NCI-H524 (cell line): ENCODE data around the gene PKNOX2.

ENCODE experiments used
- DNase-seq, 2 experiments: peaks; one replicate each; lab custom pipeline; 2025; lab: John Stamatoyannopoulos, UW

Gene PKNOX2

DNA sequence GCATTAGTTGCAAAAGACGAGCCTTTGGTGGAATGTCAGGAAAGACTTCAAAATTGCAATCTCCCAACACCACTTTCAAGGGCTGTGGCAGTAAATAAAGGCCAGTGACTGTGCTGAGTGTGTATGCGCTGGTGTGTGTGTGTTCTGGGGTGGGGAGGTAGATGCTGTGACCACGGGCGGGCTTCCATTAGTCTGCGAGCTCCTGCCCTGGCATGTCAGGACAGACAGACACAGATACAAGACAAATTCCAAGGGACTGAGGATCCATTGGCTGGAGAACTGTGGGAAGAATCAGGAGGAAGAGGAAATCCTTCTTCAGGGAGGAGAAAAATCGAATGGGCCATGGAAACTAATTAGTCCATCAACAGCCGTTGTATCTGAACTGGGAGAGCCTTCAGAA lies 248.0 kb downstream of the PKNOX2 start:
- no peak for DNase-seq

DNA sequence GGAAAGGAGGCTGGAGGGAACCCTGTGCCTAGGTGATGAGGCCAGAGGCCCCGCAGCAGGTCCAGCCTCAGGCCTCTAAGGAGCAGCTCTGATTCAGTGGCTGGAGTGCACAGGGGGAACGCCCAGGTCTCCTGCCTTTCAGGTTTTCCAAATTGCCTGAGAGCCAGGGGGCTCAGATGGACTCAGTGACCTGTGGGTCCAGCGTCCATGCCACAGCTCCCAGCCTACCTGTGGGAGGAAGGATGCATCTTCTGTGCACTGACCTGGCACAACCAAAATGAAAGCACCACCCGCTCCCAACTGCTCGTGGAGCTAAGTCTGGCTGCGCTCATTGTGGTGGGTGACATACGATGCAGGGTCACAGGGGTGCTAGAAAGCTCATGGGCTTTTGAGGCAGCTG lies 248.7 kb downstream of the PKNOX2 start:
- no peak for DNase-seq

DNA sequence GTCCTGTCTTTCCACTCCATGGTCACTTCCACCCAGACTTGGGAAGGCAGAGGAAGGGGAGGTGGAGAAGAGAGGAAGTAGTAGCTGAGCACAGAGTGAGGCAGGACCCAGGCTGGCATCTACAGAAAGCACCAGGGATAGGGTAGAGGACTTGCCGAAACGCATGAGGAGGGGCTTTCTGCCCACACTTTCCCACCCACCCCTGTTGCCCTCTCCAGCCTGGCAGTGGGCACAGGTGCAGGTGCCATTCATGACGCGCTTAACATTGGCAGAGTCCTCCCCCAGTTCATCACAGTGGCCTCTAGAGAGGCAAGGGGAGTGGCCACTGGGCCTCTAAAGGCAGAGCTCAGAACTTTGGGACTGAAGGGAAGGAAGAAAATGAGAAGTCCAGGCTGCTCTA lies 249.6 kb downstream of the PKNOX2 start:
- no peak for DNase-seq

DNA sequence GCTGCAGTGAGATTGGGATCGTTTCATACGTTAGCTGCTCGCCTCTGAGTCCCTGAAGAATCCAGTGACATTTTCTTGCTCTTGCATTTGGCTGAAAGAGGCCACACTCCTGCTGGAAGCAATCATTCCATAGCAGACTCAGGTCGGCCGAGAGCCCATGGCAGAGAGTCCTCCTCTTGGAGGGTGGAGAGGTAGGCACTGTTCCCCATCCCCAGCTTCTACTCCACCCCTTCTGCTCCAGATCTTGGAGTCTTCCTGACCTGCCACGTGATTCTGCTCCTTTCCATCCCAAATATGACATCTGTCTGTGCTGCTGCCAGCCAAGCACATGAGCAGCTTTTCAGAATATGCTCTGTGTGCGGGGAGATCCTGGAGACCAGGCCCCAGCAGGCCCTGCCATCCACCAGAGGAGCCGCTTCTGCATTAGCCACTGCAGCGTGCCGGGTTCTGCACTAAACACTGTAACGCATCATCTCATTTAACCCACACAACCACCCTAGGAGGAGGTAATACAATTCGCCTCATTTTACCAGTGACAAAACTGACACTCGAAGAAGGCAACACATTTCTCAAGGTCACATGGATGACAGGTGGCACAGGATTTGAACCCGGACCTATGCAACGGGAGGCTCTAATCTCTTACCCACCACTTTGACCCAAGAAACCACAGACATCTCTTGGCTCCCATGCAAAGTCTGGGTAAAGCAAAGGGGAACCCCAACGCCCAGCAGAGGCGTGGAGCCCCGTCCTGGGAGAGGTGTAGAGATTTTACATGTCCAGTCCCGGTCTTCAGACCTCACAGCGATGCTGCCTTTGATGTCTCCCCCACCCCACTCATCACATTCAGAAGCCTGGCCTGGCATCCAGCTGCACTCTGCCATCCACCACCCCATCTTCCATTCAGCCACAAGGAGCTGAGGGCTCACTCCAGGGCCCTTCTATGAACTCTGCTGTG lies 252.7 kb downstream of the PKNOX2 start:
- no peak for DNase-seq

DNA sequence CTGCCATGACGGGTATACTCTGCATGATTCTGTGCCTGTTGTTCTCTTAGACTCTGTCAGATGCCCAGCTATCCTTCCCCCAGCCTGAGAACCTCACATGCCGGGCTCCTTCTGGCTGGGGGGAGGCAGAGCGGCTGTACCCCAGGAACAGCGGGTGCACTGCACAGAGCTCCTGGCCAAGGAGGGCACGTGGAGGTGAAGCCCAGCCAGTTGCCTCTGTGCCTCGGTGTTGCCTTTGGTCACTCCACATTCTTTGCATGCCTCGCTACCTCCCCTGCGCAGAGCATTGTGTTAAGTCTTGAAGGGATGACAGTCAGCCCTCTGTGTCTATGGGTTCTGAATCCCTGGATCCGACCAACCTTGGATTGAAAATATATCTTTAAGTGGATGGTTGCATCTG lies 253.8 kb downstream of the PKNOX2 start:
- no peak for DNase-seq

GRCh38 chr11:125422681-125423080 lies 258.1 kb downstream of the PKNOX2 start:
- no peak for DNase-seq

GRCh38 chr11:125423247-125423849 lies 258.8 kb downstream of the PKNOX2 start:
- peak in 1 of 2 experiments; percentile 11 for DNase-seq

DNA sequence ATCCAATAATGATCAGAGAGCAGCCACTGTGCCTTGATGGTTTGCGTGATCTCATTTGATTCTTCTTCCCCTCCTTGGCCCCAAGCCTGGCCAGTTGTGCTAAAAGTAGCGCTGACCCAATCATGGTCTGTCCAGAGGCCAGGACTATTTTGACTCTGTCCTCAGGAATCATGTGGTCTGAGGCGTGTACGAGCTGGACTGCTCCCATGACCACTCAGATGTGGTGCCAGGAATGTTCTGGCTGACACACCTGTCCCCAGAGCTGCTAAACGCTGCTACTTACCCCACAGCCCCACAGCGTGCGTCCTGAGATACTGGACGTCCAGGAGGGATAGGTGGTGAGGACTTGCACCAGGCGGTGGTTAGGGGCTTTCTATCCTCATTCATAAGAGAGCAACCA lies 261.1 kb downstream of the PKNOX2 start:
- no peak for DNase-seq

DNA sequence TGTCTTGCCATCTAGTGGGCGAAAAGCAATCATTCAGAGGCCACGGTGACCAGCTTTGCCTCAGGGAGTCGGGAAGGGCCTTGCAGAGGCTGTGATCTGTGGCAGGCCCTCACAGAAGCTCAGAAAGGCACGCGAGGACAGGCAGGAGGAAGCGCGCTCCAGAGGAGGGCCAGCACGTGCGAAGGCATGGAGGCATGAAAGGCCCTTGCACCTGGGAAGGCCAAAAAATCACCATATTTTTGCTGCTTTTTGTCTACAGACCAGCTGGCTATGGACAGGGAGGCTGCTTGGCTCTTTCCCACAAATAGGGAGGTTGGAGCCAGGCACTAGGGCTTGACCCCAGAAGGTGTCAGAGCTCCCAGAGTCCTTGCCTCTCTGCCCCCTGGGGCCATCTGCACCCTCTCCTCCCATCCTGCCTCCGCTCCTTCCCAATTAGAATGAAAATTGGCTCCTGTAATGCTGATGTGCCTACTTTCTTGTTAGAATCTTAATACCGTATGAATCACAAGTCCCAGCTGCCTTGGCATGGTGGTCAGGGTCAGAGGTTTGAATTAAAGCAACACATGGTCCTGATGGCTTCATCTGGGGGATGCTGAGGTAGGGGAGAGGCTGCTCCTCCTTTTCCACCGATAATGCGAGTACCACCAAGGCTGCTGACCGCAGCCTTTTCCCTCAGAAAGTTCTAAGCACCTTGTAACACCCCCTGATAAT lies 262.4 kb downstream of the PKNOX2 start:
- DNase-seq, result no peak

DNA sequence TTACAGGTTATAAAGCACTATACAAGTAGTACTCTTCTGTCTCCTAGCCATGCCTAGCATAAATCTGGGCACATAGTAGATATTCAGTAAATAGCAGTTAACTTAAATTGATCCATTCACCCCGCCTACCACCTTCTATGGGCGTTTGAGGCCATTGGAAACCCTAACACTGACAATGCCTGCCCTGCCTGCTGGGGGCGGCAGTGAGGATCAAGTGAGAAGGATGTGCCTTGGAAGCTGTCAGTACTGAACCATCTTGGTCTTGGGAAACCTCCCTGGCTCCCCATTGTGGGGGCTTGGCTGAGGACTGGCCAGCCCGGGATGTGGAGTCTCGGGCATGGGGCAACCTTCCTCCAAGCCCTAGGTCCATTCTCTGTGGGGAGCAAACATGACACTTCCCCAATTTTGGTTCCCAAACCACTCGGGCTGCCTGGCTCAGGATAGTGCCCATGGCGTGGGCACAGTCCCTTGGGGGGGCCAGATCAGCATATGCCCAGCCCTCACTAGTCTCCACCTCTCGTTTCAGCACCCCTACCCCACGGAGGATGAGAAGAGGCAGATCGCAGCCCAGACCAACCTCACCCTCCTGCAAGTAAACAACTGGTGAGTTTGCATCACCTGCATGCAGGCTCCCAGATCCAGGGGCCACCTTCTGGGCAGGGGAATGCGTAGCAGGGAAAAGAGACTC lies 264.1 kb downstream of the PKNOX2 start:
- DNase-seq, result no peak

DNA sequence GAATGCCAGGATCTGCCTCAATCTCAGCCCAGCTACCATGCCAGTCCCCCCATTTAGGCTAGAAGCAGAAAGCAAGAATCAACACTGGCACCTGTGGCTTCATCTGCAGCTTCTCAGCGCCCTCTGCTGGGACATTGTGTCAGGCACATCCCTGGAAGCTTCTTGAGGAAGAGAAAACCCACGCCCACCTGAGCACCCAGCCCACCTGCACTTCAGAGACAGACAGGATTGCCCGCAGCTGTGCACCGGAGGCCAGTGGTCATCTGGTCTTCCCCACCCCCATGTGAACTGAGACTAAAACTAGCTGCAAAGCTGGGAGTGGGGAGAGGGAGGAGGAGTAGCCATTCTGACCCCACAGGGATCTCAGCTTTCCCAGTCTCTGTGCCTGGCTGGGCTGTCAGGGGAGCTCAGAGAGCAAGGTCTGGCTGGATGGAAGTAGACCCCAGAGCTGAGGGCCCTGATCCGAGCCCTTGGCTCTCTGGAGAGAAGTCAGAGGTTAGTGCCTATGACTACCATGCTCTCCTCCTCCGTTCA lies 264.7 kb downstream of the PKNOX2 start:
- DNase-seq, result peak; percentile 70 to 81

DNA sequence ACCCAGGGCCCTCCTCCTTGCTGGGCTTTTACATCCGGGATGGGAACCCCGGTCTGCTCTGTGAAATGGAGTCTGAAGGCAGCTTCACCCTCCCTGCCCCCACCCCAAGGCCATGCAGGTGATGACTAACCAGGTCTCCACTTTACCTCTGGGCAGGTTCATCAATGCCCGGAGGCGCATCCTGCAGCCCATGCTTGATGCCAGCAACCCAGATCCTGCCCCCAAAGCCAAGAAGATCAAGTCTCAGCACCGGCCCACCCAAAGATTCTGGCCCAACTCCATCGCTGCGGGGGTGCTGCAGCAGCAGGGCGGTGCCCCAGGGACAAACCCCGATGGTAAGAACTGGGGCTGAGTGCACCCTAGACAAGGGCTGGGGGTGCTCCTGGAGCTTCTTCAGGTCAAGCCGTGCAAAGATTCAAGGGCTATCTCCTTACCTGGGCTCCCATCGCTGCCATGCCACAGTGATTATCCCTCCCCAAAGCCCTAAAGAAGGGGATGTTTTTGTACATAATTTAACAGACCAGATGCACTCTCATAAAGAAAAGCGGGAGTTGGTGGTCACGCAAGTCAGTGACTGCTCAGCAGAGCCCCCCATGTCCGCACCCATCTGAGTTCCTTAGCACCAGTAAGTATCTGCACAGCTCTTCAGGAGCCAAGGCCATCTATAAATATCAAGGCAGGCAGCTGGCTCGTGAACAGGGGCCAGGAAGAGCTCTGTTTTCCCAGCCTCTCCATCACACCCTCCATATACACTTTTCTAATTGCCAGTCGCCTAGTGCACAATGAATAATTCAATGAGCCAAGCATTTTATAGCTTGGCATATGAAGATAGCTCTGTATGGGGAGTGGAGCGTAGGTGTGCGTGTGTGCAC lies 265.5 kb downstream of the PKNOX2 start:
- DNase-seq, result no peak

DNA sequence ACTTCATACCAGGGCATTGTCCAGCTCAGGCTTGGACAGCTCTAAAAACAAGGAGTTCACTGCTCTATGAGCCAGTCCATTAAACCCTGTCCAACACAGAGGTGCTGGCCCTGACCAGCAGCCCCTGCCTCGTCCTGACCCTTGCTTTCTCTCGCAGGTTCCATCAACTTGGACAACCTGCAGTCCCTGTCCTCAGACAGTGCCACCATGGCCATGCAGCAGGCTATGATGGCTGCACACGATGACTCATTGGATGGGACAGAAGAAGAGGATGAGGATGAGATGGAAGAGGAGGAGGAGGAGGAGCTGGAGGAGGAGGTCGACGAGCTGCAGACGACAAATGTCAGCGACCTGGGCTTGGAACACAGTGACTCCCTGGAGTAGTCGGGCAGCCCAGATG lies 266.5 kb downstream of the PKNOX2 start:
- peak in 1 of 2 experiments; percentile 80 for DNase-seq

- DNase-seq, result peak; percentile 66 to 88
Observed at GRCh38 chr11:125431481-125431880, 266.9 kb downstream of the PKNOX2 start.

DNA sequence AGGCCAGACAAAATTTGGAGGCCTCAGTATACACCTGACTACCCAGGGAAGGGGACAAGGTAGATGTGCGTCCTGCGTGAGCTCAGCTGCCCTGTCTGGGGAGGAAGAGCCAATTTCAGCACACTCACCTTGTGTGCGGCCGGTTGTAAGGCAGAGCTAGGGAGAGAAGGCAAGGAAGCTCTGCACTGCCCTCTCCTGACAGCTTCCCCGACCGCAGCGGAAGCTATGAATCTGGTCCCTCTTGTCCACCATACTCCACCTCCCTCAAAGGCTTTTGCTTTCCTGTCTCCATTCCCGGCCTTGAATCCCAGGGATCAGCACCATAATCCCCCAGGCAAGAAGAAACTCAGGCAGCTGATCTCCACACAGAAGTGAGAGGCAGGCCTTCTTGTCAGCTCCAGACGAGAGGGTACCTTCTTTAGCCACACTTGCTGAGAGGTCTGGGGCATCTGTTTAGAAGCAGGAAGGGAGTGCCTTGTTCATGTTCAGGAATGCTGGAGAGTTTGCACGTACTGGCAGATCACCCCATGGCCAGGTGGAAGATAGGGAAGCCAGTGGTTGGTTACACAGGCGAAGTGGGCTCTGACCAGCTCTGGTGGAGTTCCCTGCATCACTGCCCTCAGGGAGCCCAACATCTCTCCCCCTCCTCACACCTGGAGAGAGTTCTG lies 269.0 kb downstream of the PKNOX2 start:
- DNase-seq, result peak; percentile 24 to 65

DNA sequence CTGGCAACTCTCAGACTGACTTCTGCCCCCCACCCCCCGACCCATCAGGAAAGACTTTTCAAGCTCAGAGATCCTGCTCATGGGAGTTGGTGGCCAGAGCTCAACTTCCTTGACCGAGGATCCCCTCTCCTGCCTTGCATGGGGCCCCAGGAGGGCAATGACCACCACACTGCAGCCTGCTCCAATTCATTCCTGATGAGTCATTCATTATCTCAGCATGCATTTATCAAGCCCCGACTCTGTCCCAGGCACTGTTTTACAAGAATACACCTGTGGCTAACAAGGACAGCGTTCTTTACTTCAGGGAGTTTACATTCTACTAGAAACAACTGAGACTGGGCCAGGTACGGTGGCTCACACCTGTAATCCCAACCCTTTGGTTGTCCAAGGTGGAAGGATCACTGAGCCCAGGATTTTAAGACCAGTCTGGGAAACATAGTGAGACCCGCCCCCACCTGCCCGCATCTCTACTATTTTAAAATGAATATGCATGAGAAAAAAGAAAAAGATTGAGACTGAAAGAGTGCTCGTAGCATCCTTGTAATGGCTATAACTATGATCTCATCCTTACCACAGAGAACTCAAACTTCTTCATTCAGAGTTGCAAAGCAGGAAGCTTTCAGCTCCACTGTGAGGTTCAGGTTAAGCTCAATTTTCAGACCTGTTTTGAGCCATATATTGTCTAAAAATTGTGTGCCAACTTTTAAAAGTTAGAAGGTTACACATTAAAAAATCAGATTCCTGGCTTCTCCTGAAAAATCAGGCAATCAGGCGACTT lies 271.1 kb downstream of the PKNOX2 start:
- no peak for DNase-seq

- DNase-seq, result no peak
Observed at GRCh38 chr11:125441648-125442410, 277.3 kb downstream of the PKNOX2 start.

GRCh38 chr11:125442946-125443345 lies 278.4 kb downstream of the PKNOX2 start:
- no peak for DNase-seq
